MCF 10A (cell line): ENCODE results near the gene RAB9B. TPM values are rescaled to one million over a fixed set of nuclear protein-coding genes. Genes with fewer than 3 reads are reported as not detected.
A peak's percentile ranks its signal among the peaks of the same experiment; 100 is the strongest.

Source experiments
- BruUV-seq: library from RNA; stranded (reverse); fragments of 400-500 nt; replicated peaks from 2 replicates; lab custom pipeline; 2021; lab: Mats Ljungman, UMichigan
- CTCF ChIA-PET: fragments of 300-600 bp; sonication (Branson Sonifier 250); formaldehyde crosslinking; extraction: SDS; loops from one replicate; lab custom pipeline; 2021; ENCODE audit warnings: antibody characterized with exemption, inconsistent platforms; lab: Yijun Ruan, JAX
- POLR2A ChIA-PET: fragments of 300-600, 350-650 bp; sonication (Branson Sonifier 250); formaldehyde crosslinking; extraction: SDS; loops from one replicate; lab custom pipeline; 2020; ENCODE audit warnings: antibody characterized with exemption, inconsistent platforms; lab: Yijun Ruan, JAX
- DNase-seq: peaks from one replicate; pipeline ENCODE4 v3.0.0-alpha.2; 2018; ENCODE audit not compliant: unreplicated experiment
- H3K27ac Mint-ChIP-seq: one replicate; pipeline ENCODE4 v1.8.0; 2022; ENCODE audit warnings: mild to moderate bottlenecking, low read depth, mixed read lengths; ENCODE audit not compliant: unreplicated experiment
- H3K27me3 Mint-ChIP-seq: one replicate; pipeline ENCODE4 v1.8.0; 2022; ENCODE audit warnings: mixed read lengths; ENCODE audit not compliant: insufficient read depth, unreplicated experiment
- H3K36me3 Mint-ChIP-seq: one replicate; pipeline ENCODE4 v1.8.0; 2022; ENCODE audit warnings: mild to moderate bottlenecking, moderate library complexity, mixed read lengths; ENCODE audit not compliant: insufficient read depth, unreplicated experiment
- H3K4me1 Mint-ChIP-seq: one replicate; pipeline ENCODE4 v1.8.0; 2022; ENCODE audit warnings: mixed read lengths; ENCODE audit not compliant: insufficient read depth, unreplicated experiment
- H3K4me3 Mint-ChIP-seq: one replicate; pipeline ENCODE4 v1.8.0; 2022; ENCODE audit warnings: mild to moderate bottlenecking, moderate library complexity, mixed read lengths; ENCODE audit not compliant: unreplicated experiment
- H3K9me3 Mint-ChIP-seq: one replicate; pipeline ENCODE4 v1.8.0; 2022; ENCODE audit warnings: mixed read lengths; ENCODE audit not compliant: unreplicated experiment
- CTCF ChIP-seq: fragments of 200-600 bp; IDR thresholded peaks from one replicate; pipeline ENCODE4 v1.8.0; 2022; ENCODE audit warnings: antibody characterized with exemption, mild to moderate bottlenecking; ENCODE audit not compliant: unreplicated experiment
- intact Hi-C: fragments of 100-400 bp; cut with micrococcal nuclease; formaldehyde crosslinking; loops from 2 replicates; pipeline ENCODE4 v1.14.1; 2022
- total RNA-seq: library from RNA; stranded (reverse); gene quantifications from 2 replicates; pipeline ENCODE4 v1.2.3, GENCODE V29; 2022

Gene RAB9B
- total RNA-seq, 1 experiment from 2014 or later: 0.07 TPM

DNA sequence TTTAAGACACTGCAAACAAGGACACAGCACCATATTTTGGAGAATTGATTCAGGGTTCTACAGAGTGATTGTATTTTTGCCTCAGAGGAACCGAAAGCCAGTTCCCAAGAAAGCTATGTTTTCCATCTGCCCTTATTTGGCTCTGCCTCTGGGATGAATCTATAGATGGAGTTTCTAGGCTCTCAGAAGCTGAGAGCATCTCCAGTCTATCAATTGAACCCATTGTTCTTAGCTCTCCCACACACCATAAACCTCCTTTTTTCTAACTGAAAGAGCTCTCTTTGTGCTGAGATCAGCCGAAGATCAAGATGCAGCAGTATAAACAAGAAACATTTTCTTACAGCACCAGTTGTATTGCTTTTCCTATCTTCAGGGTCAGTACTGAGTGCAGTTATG is 38.5 kb downstream of the RAB9B start:
- ChIA-PET CTCF (interaction anchor here (0.6 to 1.3 kb wide), 2 partner anchors 13 to 251 kb away, joined by 3 to 5 read pairs; no protein-coding TSS in a partner anchor), POLR2A (interaction anchor here (0.6 to 1.3 kb wide), 3 partner anchors 9 to 277 kb away, joined by 3 to 4 read pairs (median 3); no protein-coding TSS in a partner anchor)
- Mint-ChIP-seq H3K4me3 (peak overlapping the region; percentile 49), H3K27me3 (peaks cover 50% of the 10 kb centered on the region), H3K4me1 (peaks cover 7% of the 10 kb centered on the region), H3K36me3 (no peaks in the 10 kb centered on the region), H3K9me3 (no peaks in the 10 kb centered on the region), H3K27ac (no peak overlapping the region)
- BruUV-seq: no TSS peak
- intact Hi-C loops: no loop called here
- DNase-seq: no peak
- TF ChIP-seq CTCF: no peak

- H3K4me3 Mint-ChIP-seq: peak overlapping the region; percentile 49
- H3K4me1 Mint-ChIP-seq: peaks cover 7% of the 10 kb centered on the region
- ChIA-PET POLR2A (interaction anchor here (0.6 to 1.3 kb wide), 4 partner anchors 9 to 276 kb away, joined by 3 to 4 read pairs (median 3); no protein-coding TSS in a partner anchor), CTCF (interaction anchor here (0.6 to 1.3 kb wide), 3 partner anchors 12 to 251 kb away, joined by 3 to 5 read pairs (median 3); no protein-coding TSS in a partner anchor)
- intact Hi-C loops: no loop called here
- no peaks in the 10 kb centered on the region for H3K9me3 Mint-ChIP-seq
- H3K27me3 Mint-ChIP-seq: peaks cover 55% of the 10 kb centered on the region
- no peak overlapping the region for H3K27ac Mint-ChIP-seq
- BruUV-seq: no TSS peak
- no peaks in the 10 kb centered on the region for H3K36me3 Mint-ChIP-seq
- TF ChIP-seq CTCF: no peak
- peak; percentile 65 for DNase-seq
These were observed 39.0 kb downstream of the RAB9B start for GRCh38 chrX:103792916-103793544.

DNA sequence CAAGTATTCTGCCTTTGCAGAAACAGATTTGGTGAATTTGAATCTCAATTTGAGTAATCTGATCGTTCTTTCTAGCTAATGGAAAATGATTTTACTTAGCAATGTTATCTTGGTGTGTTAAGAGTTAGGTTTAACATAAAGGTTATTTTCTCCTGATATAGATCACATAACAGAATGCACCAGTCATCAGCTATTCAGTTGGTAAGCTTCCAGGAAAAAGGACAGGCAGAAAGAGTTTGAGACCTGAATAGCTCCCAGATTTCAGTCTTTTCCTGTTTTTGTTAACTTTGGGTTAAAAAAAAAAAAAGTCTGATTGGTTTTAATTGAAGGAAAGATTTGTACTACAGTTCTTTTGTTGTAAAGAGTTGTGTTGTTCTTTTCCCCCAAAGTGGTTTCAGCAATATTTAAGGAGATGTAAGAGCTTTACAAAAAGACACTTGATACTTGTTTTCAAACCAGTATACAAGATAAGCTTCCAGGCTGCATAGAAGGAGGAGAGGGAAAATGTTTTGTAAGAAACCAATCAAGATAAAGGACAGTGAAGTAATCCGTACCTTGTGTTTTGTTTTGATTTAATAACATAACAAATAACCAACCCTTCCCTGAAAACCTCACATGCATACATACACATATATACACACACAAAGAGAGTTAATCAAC is 40.1 kb downstream of the RAB9B start:
- Mint-ChIP-seq H3K27ac (no peak overlapping the region), H3K4me1 (peaks cover 7% of the 10 kb centered on the region), H3K36me3 (no peaks in the 10 kb centered on the region), H3K9me3 (no peaks in the 10 kb centered on the region), H3K27me3 (peaks cover 60% of the 10 kb centered on the region), H3K4me3 (no peak overlapping the region)
- DNase-seq: no peak
- ChIA-PET POLR2A (interaction anchor here (0.7 to 1.3 kb wide), 2 partner anchors 18 to 989 kb away, joined by 3 to 8 read pairs; no protein-coding TSS in a partner anchor), CTCF (interaction anchor here (0.7 to 1.0 kb wide), 3 partner anchors 17 to 28 kb away, joined by 3 to 4 read pairs (median 3); no protein-coding TSS in a partner anchor)
- intact Hi-C loops: no loop called here
- TF ChIP-seq CTCF: no peak
- no TSS peak for BruUV-seq

DNA sequence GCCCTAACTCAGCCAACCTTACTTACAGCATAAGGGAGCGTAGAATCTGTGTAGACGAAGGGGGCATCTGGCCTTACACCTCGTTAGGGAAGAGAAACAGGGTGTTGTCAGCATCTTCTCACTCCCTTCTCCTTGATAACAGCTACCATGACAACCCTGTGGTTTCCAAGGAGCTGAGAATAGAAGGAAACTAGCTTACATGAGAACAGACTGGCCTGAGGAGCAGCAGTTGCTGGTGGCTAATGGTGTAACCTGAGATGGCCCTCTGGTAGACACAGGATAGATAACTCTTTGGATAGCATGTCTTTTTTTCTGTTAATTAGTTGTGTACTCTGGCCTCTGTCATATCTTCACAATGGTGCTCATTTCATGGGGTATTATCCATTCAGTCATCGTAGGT is 40.8 kb downstream of the RAB9B start:
- DNase-seq: no peak
- Mint-ChIP-seq H3K36me3 (no peaks in the 10 kb centered on the region), H3K27ac (no peak overlapping the region), H3K27me3 (peaks cover 68% of the 10 kb centered on the region), H3K4me1 (peaks cover 7% of the 10 kb centered on the region), H3K9me3 (no peaks in the 10 kb centered on the region), H3K4me3 (no peak overlapping the region)
- intact Hi-C loops: no loop called here
- BruUV-seq: no TSS peak
- ChIA-PET CTCF (interaction anchor here (0.6 to 1.0 kb wide), 2 partner anchors 17 to 97 kb away, joined by 3 to 4 read pairs; no protein-coding TSS in a partner anchor), POLR2A (interaction anchor here (0.5 kb wide), 1 partner anchor 55 kb away, joined by 3 read pairs; no protein-coding TSS in a partner anchor)
- TF ChIP-seq CTCF: no peak
